ENCODE measurements around the gene CYP39A1.

CYP39A1 gene

GRCh38 chr6:46690141-46690755 lies 37.6 kb upstream of the CYP39A1 start:
- no peak for DNase-seq (ENCODE audit: low read depth in 1 of 2, low spot score in 1 of 2)
- Histone ChIP-seq H3K4me3 (replicated peaks; ENCODE audit: insufficient read depth, low read length) (no peak overlapping the region), H3K27ac (replicated peaks) (no peak overlapping the region), H3K27me3 (ENCODE audit: insufficient read depth, poor library complexity, severe bottlenecking) (no peaks in the 10 kb centered on the region)
- TF ChIP-seq POLR2AphosphoS5 (IDR thresholded peaks at IDR 0.05; ENCODE audit: low read depth): no peak
- no peak for TF ChIP-seq REST (IDR thresholded peaks at IDR 0.05; ENCODE audit: insufficient replicate concordance, low read depth)
- TF ChIP-seq GABPA (IDR thresholded peaks at IDR 0.05; ENCODE audit: low read depth): no peak
- no peak for TF ChIP-seq CTCF (IDR thresholded peaks at IDR 0.05; ENCODE audit: insufficient read depth, low read length)
- no peak for TF ChIP-seq SPI1 (IDR thresholded peaks at IDR 0.05; ENCODE audit: borderline replicate concordance, low read depth)

- DNase-seq (ENCODE audit: low read depth in 1 of 2, low spot score in 1 of 2): no peak
- Histone ChIP-seq H3K27me3 (ENCODE audit: insufficient read depth, poor library complexity, severe bottlenecking) (no peaks in the 10 kb centered on the region), H3K27ac (replicated peaks) (no peak overlapping the region), H3K4me3 (replicated peaks; ENCODE audit: insufficient read depth, low read length) (no peak overlapping the region)
- TF ChIP-seq GABPA (IDR thresholded peaks at IDR 0.05; ENCODE audit: low read depth) (no peak), SPI1 (IDR thresholded peaks at IDR 0.05; ENCODE audit: borderline replicate concordance, low read depth) (no peak), CTCF (IDR thresholded peaks at IDR 0.05; ENCODE audit: insufficient read depth, low read length) (no peak), REST (IDR thresholded peaks at IDR 0.05; ENCODE audit: insufficient replicate concordance, low read depth) (no peak), POLR2AphosphoS5 (IDR thresholded peaks at IDR 0.05; ENCODE audit: low read depth) (no peak)
Observed at GRCh38 chr6:46689657-46690056, 37.0 kb upstream of the CYP39A1 start.

GRCh38 chr6:46688966-46689335 lies 36.3 kb upstream of the CYP39A1 start:
- H3K4me3 ChIP-seq (replicated peaks; ENCODE audit: insufficient read depth, low read length): no peak overlapping the region
- no peak for TF ChIP-seq REST (IDR thresholded peaks at IDR 0.05; ENCODE audit: insufficient replicate concordance, low read depth)
- no peak for TF ChIP-seq SPI1 (IDR thresholded peaks at IDR 0.05; ENCODE audit: borderline replicate concordance, low read depth)
- no peak for TF ChIP-seq CTCF (IDR thresholded peaks at IDR 0.05; ENCODE audit: insufficient read depth, low read length)
- no peak for TF ChIP-seq POLR2AphosphoS5 (IDR thresholded peaks at IDR 0.05; ENCODE audit: low read depth)
- no peak for TF ChIP-seq GABPA (IDR thresholded peaks at IDR 0.05; ENCODE audit: low read depth)
- no peaks in the 10 kb centered on the region for H3K27me3 ChIP-seq (ENCODE audit: insufficient read depth, poor library complexity, severe bottlenecking)
- DNase-seq (ENCODE audit: low read depth in 1 of 2, low spot score in 1 of 2): no peak
- H3K27ac ChIP-seq (replicated peaks): no peak overlapping the region

All from HL-60 (cell line).